Psoas muscle (tissue), 8 donors: ENCODE measurements around the gene STRADB. TPM values are rescaled to one million over a fixed set of nuclear protein-coding genes. Genes with fewer than 3 reads are reported as not detected.

Experiments used
- ATAC-seq, 4 donors: fragments of 200-7000 bp; cut with Tn5 transposase; one replicate each; pipeline ENCODE4 v1.9.1; 2020; ENCODE audit warnings: moderate library complexity in 3 of 4, mild to moderate bottlenecking in 2 of 4
- DNase-seq, 2 donors: peaks; one replicate each; pipeline ENCODE4 v3.0.0-alpha.2; 2020
- H3K27ac ChIP-seq: fragments of 200-600 bp; one replicate; pipeline ENCODE4 v1.8.0; 2022
- H3K27me3 ChIP-seq, 3 donors: fragments of 200-600 bp in 1 of 3; one replicate each; pipeline versions ENCODE4 v1.6.1 to v1.8.0; 2013 to 2022; ENCODE audit warnings: low read length in 2 of 3, mild to moderate bottlenecking in 2 of 3, moderate library complexity in 1 of 3; ENCODE audit not compliant: insufficient read depth in 3 of 3
- H3K36me3 ChIP-seq, 2 donors: fragments of 200-600 bp in 1 of 2; one replicate each; pipeline versions ENCODE4 v1.6.1 to v1.8.0; 2013 to 2022; ENCODE audit warnings: low read depth in 1 of 2, mild to moderate bottlenecking in 1 of 2, moderate library complexity in 1 of 2; ENCODE audit not compliant: insufficient read depth in 1 of 2
- H3K4me1 ChIP-seq: fragments of 200-600 bp; one replicate; pipeline ENCODE4 v1.8.0; 2022
- H3K4me3 ChIP-seq: fragments of 200-600 bp; one replicate; pipeline ENCODE4 v1.8.0; 2022; ENCODE audit warnings: mild to moderate bottlenecking
- H3K9me3 ChIP-seq: fragments of 200-600 bp; one replicate; pipeline ENCODE4 v1.8.0; 2022
- WGBS, 3 donors: extraction: QIAGEN DNeasy Blood & Tissue Kit; methylation state at CpG; one replicate each; pipeline versions ENCODE4 v1.1.6 to v1.1.7; 2013; 5-methylcytosine and 5-hydroxymethylcytosine counted together
- intact Hi-C, 2 donors: fragments of 100-400 bp; cut with DNase I; formaldehyde crosslinking; loops; one replicate each; pipeline versions ENCODE4 v1.11.0 to v1.14.2; 2022
- polyA plus RNA-seq, 3 donors: library from polyadenylated mRNA; stranded (reverse); fragments of 200-250 nt; gene quantifications; one replicate each; pipeline ENCODE4 v1.2.3, GENCODE V29; 2013
- total RNA-seq, 4 donors: library from RNA; stranded (reverse); fragmentation: NEBNext Ultra II Directional in 2 of 4; extraction: Animal tissue kit (Norgen Biotek cat#: 25700) in 2 of 4; gene quantifications; one replicate each; pipeline versions ENCODE4 v1.2.1 to v1.2.4, GENCODE V29; 2021 to 2023
- TF ChIP-seq, protein P1 (sequence below): fragments of 200-600 bp; IDR thresholded peaks from one replicate; pipeline ENCODE4 v1.8.0; 2022; ENCODE audit warnings: antibody characterized with exemption
- donor health status: healthy with polysubstance abuse.
- donor health status: DM: no; HTN: no; CAD: no; lungs with moderate emphysema.
- donor health status: Bipolar disorder and iron deficiency.
- donor health status: healthy.
- donor health status: DM: yes; HTN: yes; CAD: no.
- donor health status: DM: no; HTN: no; CAD: no.
- donor health status: DM: no; HTN: no; CAD: no.
- donor health status: DM: yes; HTN: yes; CAD: no.

Gene STRADB
- total and polyA plus RNA-seq, 7 donors, result 48.5 to 175 (median 79.7) TPM

DNA sequence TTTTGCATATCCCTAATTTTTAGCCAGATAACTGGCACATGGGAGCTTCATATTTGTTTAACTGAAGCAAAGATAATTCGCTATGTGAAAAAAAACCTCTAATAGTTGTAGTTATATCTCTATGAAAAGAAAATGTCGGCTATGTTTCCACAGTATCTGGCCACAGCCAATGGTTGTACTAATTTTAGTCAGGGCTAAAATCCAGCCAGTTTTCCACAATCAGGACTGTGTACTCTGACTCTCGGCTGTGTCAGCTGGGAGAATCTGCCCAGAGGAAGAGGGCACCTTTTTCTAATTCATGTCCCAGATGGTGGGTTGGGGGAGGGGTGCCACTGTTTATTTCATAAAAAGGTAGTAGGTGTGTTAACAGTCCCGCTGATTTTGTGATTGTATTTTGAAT lies 38.8 kb downstream of the STRADB start:
- H3K9me3 ChIP-seq, result no peaks in the 10 kb centered on the region
- no peak overlapping the region for H3K4me3 ChIP-seq
- no peaks in the 10 kb centered on the region for H3K36me3 ChIP-seq
- no peak for DNase-seq
- no peaks in the 10 kb centered on the region for H3K27me3 ChIP-seq
- 56 to 62% (median 59%) methylated on average over 4 of the region's 4 CpGs for WGBS, 3 donors
- ATAC-seq, result no peak
- TF ChIP-seq, protein P1, sequence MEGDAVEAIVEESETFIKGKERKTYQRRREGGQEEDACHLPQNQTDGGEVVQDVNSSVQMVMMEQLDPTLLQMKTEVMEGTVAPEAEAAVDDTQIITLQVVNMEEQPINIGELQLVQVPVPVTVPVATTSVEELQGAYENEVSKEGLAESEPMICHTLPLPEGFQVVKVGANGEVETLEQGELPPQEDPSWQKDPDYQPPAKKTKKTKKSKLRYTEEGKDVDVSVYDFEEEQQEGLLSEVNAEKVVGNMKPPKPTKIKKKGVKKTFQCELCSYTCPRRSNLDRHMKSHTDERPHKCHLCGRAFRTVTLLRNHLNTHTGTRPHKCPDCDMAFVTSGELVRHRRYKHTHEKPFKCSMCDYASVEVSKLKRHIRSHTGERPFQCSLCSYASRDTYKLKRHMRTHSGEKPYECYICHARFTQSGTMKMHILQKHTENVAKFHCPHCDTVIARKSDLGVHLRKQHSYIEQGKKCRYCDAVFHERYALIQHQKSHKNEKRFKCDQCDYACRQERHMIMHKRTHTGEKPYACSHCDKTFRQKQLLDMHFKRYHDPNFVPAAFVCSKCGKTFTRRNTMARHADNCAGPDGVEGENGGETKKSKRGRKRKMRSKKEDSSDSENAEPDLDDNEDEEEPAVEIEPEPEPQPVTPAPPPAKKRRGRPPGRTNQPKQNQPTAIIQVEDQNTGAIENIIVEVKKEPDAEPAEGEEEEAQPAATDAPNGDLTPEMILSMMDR, result no peak
- no peaks in the 10 kb centered on the region for H3K4me1 ChIP-seq
- H3K27ac ChIP-seq, result no peak overlapping the region
- intact Hi-C loops, result no loop called here

DNA sequence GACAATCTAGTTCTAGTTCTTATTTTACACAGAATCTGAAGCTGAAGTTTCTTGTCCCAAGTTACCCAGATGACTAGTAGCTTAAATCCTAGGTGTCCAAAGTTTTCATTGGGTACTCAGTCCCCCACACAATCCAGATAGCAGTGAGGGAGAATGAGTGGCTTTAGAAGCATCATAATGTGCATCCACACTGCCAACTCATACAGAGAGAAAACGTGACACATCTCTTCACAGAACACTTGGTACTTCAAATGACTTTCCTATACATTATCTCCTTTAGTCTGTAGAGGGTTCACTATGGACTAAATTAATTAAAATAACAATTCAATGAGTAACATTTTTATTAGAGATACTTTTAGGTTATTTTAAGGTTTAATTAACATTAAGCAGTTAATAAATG lies 45.2 kb downstream of the STRADB start:
- DNase-seq (no peak), ATAC-seq (no peak)
- no peak overlapping the region for H3K4me3 ChIP-seq
- H3K9me3 ChIP-seq, result peaks cover 6% of the 10 kb centered on the region
- no peaks in the 10 kb centered on the region for H3K27me3 ChIP-seq
- 67 to 90% (median 85%) methylated on average over 1 of the region's 1 CpG for WGBS, 3 donors
- H3K27ac ChIP-seq, result no peak overlapping the region
- intact Hi-C loops, result no loop called here
- peaks cover 0 to 6% of the 10 kb centered on the region in 2 donors for H3K36me3 ChIP-seq
- no peaks in the 10 kb centered on the region for H3K4me1 ChIP-seq
- TF ChIP-seq, protein P1, result no peak

DNA sequence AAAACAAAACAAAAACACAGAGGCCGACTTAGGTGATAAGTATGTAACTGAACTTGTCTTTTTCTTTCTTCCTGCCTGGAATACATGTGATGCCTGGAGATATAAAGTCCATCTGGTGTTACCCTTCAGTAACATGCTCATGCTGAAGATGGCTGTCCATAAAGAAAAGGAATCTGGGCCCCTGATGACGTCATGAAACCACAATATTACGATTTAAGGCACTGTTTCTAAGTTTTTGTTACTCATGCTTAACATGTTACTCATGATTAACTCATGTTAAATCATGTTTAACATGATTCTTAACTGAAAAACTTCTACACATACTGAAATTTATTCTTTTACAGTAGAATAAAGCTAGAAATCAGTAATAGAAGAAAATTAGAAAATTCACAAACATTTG lies 49.0 kb downstream of the STRADB start:
- Histone ChIP-seq H3K36me3 (peaks cover 0 to 8% of the 10 kb centered on the region in 2 donors), H3K27ac (no peak overlapping the region), H3K27me3 (no peaks in the 10 kb centered on the region), H3K9me3 (peaks cover 13% of the 10 kb centered on the region), H3K4me1 (no peaks in the 10 kb centered on the region), H3K4me3 (no peak overlapping the region)
- intact Hi-C loops, result loop anchor here in 1 of 2 donors (5.0 kb wide), 1 partner anchor 1952 kb away; no protein-coding TSS in a partner anchor
- ATAC-seq (no peak), DNase-seq (no peak)
- TF ChIP-seq, protein P1, result no peak
- WGBS, 3 donors, result 64 to 81% (median 68%) methylated on average over 3 of the region's 3 CpGs

DNA sequence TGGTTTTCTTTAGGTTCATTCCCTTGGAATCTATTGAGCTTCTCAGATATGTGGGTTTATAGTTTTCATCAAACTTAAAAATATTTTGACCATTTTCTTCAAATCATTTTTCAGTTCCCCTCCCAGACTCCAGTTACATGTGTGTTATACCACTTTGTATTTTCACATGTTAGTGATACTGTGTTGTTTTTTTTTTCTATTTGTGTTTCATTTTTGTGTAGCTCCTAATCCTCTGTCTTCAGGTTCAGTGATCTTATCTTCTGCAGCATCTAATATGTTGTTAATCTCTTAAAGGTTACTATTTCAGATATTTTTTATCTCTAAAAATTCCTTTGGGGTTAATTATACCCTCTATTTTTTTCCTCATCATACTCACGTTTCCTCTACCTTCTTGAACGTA lies 51.2 kb downstream of the STRADB start:
- TF ChIP-seq, protein P1, result no peak
- H3K9me3 ChIP-seq, result peaks cover 13% of the 10 kb centered on the region
- H3K4me3 ChIP-seq, result no peak overlapping the region
- intact Hi-C loops, result loop anchor here in 1 of 2 donors (5.0 kb wide), 1 partner anchor 1950 kb away; no protein-coding TSS in a partner anchor
- no peaks in the 10 kb centered on the region for H3K27me3 ChIP-seq
- H3K4me1 ChIP-seq, result no peaks in the 10 kb centered on the region
- WGBS, 3 donors, result 90 to 93% (median 91%) methylated on average over 2 of the region's 2 CpGs
- no peak for DNase-seq
- no peak overlapping the region for H3K27ac ChIP-seq
- H3K36me3 ChIP-seq, result peaks cover 0 to 8% of the 10 kb centered on the region in 2 donors
- ATAC-seq, result no peak

DNA sequence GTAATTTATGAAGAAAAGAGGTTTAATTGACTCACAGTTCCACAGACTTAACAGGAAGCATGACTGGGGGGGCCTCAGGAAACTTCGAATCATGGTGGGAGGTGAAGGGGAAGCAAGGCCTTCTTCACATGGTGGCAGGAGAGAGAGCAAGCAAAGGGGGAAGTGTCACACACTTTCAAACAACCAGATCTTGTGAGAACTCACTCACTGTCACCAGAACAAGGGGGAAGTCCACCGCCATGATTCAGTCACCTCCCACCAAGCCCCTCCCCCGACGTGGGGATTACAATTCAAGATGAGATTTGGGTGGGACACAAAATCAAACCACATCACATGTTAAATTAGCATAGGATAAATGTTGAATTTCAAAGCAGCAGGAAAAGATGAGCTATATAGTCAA lies 56.2 kb downstream of the STRADB start:
- ATAC-seq, result no peak
- no peaks in the 10 kb centered on the region for H3K9me3 ChIP-seq
- H3K36me3 ChIP-seq, result no peaks in the 10 kb centered on the region
- intact Hi-C loops, result no loop called here
- no peaks in the 10 kb centered on the region for H3K4me1 ChIP-seq
- DNase-seq, result no peak
- no peaks in the 10 kb centered on the region for H3K27me3 ChIP-seq
- WGBS, 3 donors, result 82 to 88% (median 85%) methylated on average over 4 of the region's 4 CpGs
- TF ChIP-seq, protein P1, result no peak
- no peak overlapping the region for H3K27ac ChIP-seq
- no peak overlapping the region for H3K4me3 ChIP-seq
